Lower leg skin (tissue), 4 donors: ENCODE measurements around the gene HMX2. TPM values are rescaled to one million over a fixed set of nuclear protein-coding genes. Genes with fewer than 3 reads are reported as not detected.

ENCODE experiments used
- DNase-seq, 2 donors: peaks; one replicate each; pipeline ENCODE4 v3.0.0-alpha.2; 2019; ENCODE audit warnings: low spot score in 2 of 2
- H3K4me3 ChIP-seq: fragments of 200-600 bp; sonication (generic); 2 replicates; pipeline ENCODE4 v1.5.1; 2017; ENCODE audit warnings: mild to moderate bottlenecking, low read depth; ENCODE audit not compliant: poor library complexity, severe bottlenecking
- CTCF ChIP-seq, 3 donors: fragments of 450-650 bp; IDR thresholded peaks; one replicate each; pipeline ENCODE4 v1.5.1; 2016; ENCODE audit warnings: antibody characterized with exemption in 3 of 3, mild to moderate bottlenecking in 3 of 3, moderate library complexity in 2 of 3
- POLR2A ChIP-seq, 2 donors: fragments of 450-650 bp; IDR thresholded peaks; one replicate each; pipeline ENCODE4 v1.6.1; 2016 to 2017; ENCODE audit warnings: antibody characterized with exemption in 2 of 2, mild to moderate bottlenecking in 1 of 2, moderate library complexity in 1 of 2
- WGBS, 2 donors: methylation state at CpG; one replicate each; pipeline ENCODE4 v1.1.5; 2018; 5-methylcytosine and 5-hydroxymethylcytosine counted together
- intact Hi-C: fragments of 100-400 bp; cut with DNase I; formaldehyde crosslinking; loops from one replicate; pipeline ENCODE4 v1.15.0; 2023; ENCODE audit warnings: low total_unique reads
- total RNA-seq, 4 donors: library from RNA; depleted of rRNA; stranded (reverse); fragments of >200 nt; gene quantifications; one replicate each; pipeline ENCODE4 v1.1.0, GENCODE V29; 2016

The HMX2 gene
- total RNA-seq, 4 donors from 2014 or later: not detected

- DNase-seq: no peak
- WGBS, 2 donors: 38 to 41% methylated on average over 9 of the region's 9 CpGs
- intact Hi-C loops: no loop called here
- H3K4me3 ChIP-seq: no peak overlapping the region
- TF ChIP-seq CTCF (IDR thresholded peaks at IDR 0.05) (no peak), POLR2A (IDR thresholded peaks at IDR 0.05) (no peak)
These were observed 5.7 kb downstream of the HMX2 start for GRCh38 chr10:123153486-123154091.

- peak within 1 kb of the TSS; percentile 87 for H3K4me3 ChIP-seq
- peak; percentile 99 for DNase-seq
- WGBS, 2 donors: 0 to 1% methylated on average over 30 to 48 of the region's 50 CpGs
- TF ChIP-seq CTCF (IDR thresholded peaks at IDR 0.05) (no peak), POLR2A (IDR thresholded peaks at IDR 0.05) (peak in 1 of 2 donors; percentile 58)
- intact Hi-C loops: no loop called here
These were observed 6.3 kb downstream of the HMX2 start, which contains the start of gene BUB3 for GRCh38 chr10:123154092-123154710. Gene BUB3 (plus strand): TSS chr10:123154402. CDS start chr10:123154918, 516 bp downstream.

GRCh38 chr10:123154711-123155505, 7.0 kb downstream of the HMX2 start:
- WGBS, 2 donors: 6% methylated on average over 37 to 40 of the region's 49 CpGs
- DNase-seq: no peak

GRCh38 chr10:123156078-123156477, 8.1 kb downstream of the HMX2 start:
- TF ChIP-seq POLR2A (IDR thresholded peaks at IDR 0.05) (no peak), CTCF (IDR thresholded peaks at IDR 0.05) (no peak)
- no peak for DNase-seq
- WGBS, 2 donors: 91 to 96% methylated on average over 2 of the region's 2 CpGs
- intact Hi-C loops: no loop called here
- H3K4me3 ChIP-seq: no peak overlapping the region

More at GRCh38 chr10:123154711-123155505, 7.0 kb downstream of the HMX2 start:
- TF ChIP-seq POLR2A (IDR thresholded peaks at IDR 0.05) (no peak), CTCF (IDR thresholded peaks at IDR 0.05) (no peak)
- H3K4me3 ChIP-seq: peak overlapping the region; percentile 87
- intact Hi-C loops: no loop called here

GRCh38 chr10:123157210-123157609, 9.3 kb downstream of the HMX2 start:
- 82 to 86% methylated on average over 3 of the region's 3 CpGs for WGBS, 2 donors
- no peak for TF ChIP-seq POLR2A (IDR thresholded peaks at IDR 0.05)
- TF ChIP-seq CTCF (IDR thresholded peaks at IDR 0.05): no peak
- no peak for DNase-seq
- intact Hi-C loops: no loop called here
- no peak overlapping the region for H3K4me3 ChIP-seq
